Measurements from ENCODE around the gene PPP4R1. TPM values are rescaled to one million over a fixed set of nuclear protein-coding genes. Genes with fewer than 3 reads are reported as not detected.
A peak's percentile ranks its signal among the peaks of the same experiment; 100 is the strongest.

The PPP4R1 gene
- total and polyA plus RNA-seq, 2 of the 4 experiments (the other 2 are of a cell fraction) = 80.6 to 123 TPM

DNA sequence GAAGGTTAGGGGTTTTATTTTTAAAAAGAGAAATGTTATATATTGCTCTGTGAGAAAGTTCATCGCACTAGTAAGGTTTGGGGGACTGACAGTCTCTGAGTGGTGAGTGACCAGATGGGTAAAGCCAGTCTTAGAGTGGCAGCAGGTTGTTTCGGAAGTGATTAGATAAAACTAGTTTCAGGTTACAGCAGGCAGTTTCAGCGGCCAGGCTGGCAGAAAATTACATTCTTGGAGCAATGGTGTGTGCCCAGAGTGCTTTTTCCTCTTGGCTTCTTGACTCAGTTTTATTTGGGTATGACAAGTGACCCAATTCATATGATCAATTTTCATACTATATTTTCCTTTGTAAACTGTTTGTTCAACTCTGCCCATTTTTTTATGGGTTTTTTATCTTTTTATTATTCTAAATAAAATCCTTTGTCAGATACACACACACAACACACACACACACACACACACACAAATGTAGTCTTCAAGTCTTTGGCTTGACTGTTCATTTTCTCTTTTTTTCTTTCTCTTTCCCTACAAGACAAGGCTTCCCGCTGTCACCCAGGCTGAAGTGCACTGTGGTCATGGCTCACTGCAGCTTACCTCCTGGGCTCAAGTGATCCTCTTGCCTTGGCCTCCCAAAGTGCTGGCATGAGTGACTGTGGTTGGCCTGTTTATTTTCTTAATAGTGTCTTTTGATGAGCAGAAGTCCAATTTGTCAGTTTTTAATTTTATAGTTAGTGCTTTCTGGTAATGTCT, 108.1 kb downstream of the PPP4R1 start:
- Histone ChIP-seq H2BK15ac (ENCODE audit: low read depth, low read length) (0 out of 3 replicates have a peak overlapping the region, but pooled peaks have one; percentile 52), H2AFZ (replicated peaks; ENCODE audit: low read length, poor library complexity) (no peak overlapping the region), H2BK5ac (ENCODE audit: low read depth, low read length, poor library complexity, severe bottlenecking) (no peak overlapping the region), H4K20me1 (ENCODE audit: insufficient read depth, low read length) (peaks cover 17% of the 10 kb centered on the region), H3K27ac (ENCODE audit: insufficient read depth, low read length) (no peak overlapping the region), H3K79me1 (ENCODE audit: low read depth in 1 of 2, low read length in 2 of 2) (peaks cover 40 to 51% of the 10 kb centered on the region in 2 experiments), H4K5ac (ENCODE audit: low read depth, low read length) (no peak overlapping the region), H3K4me2 (ENCODE audit: low read depth, low read length) (no peak overlapping the region), H3K27me3 (ENCODE audit: control insufficient read depth, insufficient read depth, low read length) (no peaks in the 10 kb centered on the region), H3K14ac (replicated peaks; ENCODE audit: low read depth, low read length) (0 out of 2 replicates have a peak overlapping the region, but pooled peaks have one; percentile 37), H3K9ac (ENCODE audit: low read depth, low read length) (no peak overlapping the region), H2BK120ac (ENCODE audit: low read depth, low read length) (no peak overlapping the region), H3K4ac (ENCODE audit: low read depth, low read length) (peak overlapping the region; percentile 35; the same call in 1 of the 2 replicates), H3K18ac (ENCODE audit: low read depth, low read length) (peak overlapping the region; percentile 12; the same call in 1 of the 2 replicates), H3K4me3 (ENCODE audit: insufficient read depth, low read depth, low read length) (no peak overlapping the region), H3K4me1 (ENCODE audit: control insufficient read depth, insufficient read depth, low read length) (peaks cover 14% of the 10 kb centered on the region), H4K8ac (ENCODE audit: low read depth in 2 of 2, low read length in 2 of 2) (no peak overlapping the region), H2AK9ac (replicated peaks; ENCODE audit: low read depth, low read length, poor library complexity) (no peak overlapping the region), H3K36me3 (ENCODE audit: control insufficient read depth, insufficient read depth, low read length) (0 out of 2 replicates have a peak, but pooled peaks cover 2% of the 10 kb centered on the region), H3K9me1 (ENCODE audit: insufficient read depth, low read length) (0 out of 2 replicates have a peak, but pooled peaks cover 2% of the 10 kb centered on the region), H3K56ac (ENCODE audit: extremely low read depth, insufficient read depth, low read length) (no peak overlapping the region), H4K91ac (ENCODE audit: insufficient read depth, low read depth, low read length) (no peak overlapping the region), H2AK5ac (ENCODE audit: low read depth, low read length) (no peak overlapping the region), H3K9me3 (ENCODE audit: control insufficient read depth, insufficient read depth, low read length) (peaks cover 4% of the 10 kb centered on the region), H2BK20ac (ENCODE audit: low read depth, low read length) (no peak overlapping the region), H3K23ac (ENCODE audit: low read depth, low read length) (no peak overlapping the region)
- DNase-seq (peak; percentile 16), ATAC-seq (ENCODE audit: low read depth) (peak; percentile 22; the same call in 1 of the 2 replicates)
- ChIA-PET POLR2A (ENCODE audit: unreplicated experiment) (no interaction called here), CTCF (no interaction called here)
- WGBS, 2 experiments (ENCODE audit: extremely low coverage in 2 of 2, insufficient read length in 1 of 2) = 86% methylated on average over 2 of the region's 4 CpGs; no CpG with 5 or more reads in 1 of the 2 experiments
- dilution Hi-C loops (cut with HindIII; ENCODE audit: low sequenced_read_pairs, unreplicated experiment) = no loop called here
- BruUV-seq (replicated peaks) = no TSS peak
- in situ Hi-C loops (cut with MboI; ENCODE audit: low sequenced_read_pairs) = no loop called here
- TF ChIP-seq RAD21 (IDR thresholded peaks at IDR 0.05; ENCODE audit: low read length) = no peak
- no peak for TF ChIP-seq RCOR1 (IDR thresholded peaks at IDR 0.05; ENCODE audit: insufficient replicate concordance, low read length)
- TF ChIP-seq MAFK (IDR thresholded peaks at IDR 0.05; ENCODE audit: low read depth, low read length) = no peak
- no peak for TF ChIP-seq FOS (IDR thresholded peaks at IDR 0.05; ENCODE audit: low read depth, low read length)
- no peak for TF ChIP-seq BHLHE40 (IDR thresholded peaks at IDR 0.05; ENCODE audit: low read depth, low read length)
- TF ChIP-seq SMC3 (IDR thresholded peaks at IDR 0.05; ENCODE audit: low read depth, low read length) = no peak
- TF ChIP-seq RFX5 (IDR thresholded peaks at IDR 0.05; ENCODE audit: low read depth, low read length) = no peak
- no peak for TF ChIP-seq MAZ (IDR thresholded peaks at IDR 0.05; ENCODE audit: borderline replicate concordance, low read depth, low read length)
- TF ChIP-seq CHD1 (IDR thresholded peaks at IDR 0.05; ENCODE audit: low read depth, low read length) = no peak
- TF ChIP-seq, protein P1, sequence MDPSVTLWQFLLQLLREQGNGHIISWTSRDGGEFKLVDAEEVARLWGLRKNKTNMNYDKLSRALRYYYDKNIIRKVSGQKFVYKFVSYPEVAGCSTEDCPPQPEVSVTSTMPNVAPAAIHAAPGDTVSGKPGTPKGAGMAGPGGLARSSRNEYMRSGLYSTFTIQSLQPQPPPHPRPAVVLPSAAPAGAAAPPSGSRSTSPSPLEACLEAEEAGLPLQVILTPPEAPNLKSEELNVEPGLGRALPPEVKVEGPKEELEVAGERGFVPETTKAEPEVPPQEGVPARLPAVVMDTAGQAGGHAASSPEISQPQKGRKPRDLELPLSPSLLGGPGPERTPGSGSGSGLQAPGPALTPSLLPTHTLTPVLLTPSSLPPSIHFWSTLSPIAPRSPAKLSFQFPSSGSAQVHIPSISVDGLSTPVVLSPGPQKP (IDR thresholded peaks at IDR 0.05; ENCODE audit: borderline replicate concordance, low read depth, low read length) = no peak
- TF ChIP-seq, protein P2, sequence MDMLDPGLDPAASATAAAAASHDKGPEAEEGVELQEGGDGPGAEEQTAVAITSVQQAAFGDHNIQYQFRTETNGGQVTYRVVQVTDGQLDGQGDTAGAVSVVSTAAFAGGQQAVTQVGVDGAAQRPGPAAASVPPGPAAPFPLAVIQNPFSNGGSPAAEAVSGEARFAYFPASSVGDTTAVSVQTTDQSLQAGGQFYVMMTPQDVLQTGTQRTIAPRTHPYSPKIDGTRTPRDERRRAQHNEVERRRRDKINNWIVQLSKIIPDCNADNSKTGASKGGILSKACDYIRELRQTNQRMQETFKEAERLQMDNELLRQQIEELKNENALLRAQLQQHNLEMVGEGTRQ (IDR thresholded peaks at IDR 0.05; ENCODE audit: low read depth, low read length) = no peak
- intact Hi-C loops (cut with micrococcal nuclease) = no loop called here
